ENCODE measurements around the gene DBH.
"Not testable (repeated sequence)": the region's sequence is repeated elsewhere in the genome, so short reads cannot be mapped to it uniquely, and the experiment has no call there.

Gene DBH

DNA sequence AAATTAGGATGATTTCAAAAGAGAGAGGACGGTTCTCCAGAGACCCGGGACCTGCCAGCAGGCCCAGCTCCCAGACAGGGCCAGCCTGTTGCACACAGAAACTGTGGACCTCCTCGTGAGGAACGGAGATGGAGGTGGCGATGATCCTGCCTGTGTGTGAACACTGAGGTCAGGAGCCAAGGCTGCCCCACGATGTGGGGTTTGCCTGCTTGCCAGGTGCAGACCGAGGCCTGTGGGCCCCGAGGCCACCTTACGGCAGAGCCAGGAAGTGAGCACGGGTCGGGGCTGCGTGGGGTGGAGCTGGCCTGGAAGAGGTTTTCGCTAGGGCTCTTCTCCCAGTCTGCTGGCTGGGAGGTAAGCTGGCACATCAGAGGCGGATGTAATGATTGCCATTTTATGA lies 31.3 kb upstream of the DBH start:
- DNase-seq: no peak

- no peak for DNase-seq
Measured at GRCh38 chr9:133605446-133605845, 30.7 kb upstream of the DBH start.

- no peak for DNase-seq
Measured at GRCh38 chr9:133605856-133606707, 30.1 kb upstream of the DBH start.

DNA sequence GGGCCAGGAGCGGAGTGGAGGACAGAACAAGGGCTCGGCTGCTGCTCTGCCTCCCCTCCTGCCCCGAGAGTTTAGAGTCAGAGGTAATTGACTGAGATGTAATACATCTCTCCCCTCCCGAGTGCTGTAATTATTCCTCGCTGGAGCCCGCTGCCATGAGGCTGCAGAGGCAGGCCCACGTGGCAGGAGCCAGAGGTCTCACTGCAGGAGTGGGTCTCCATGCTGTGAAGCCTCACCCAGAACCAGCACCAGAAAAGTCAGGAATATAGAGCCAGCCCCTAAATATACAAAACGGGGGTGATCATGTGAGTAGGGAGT lies 29.5 kb upstream of the DBH start:
- no peak for DNase-seq

DNA sequence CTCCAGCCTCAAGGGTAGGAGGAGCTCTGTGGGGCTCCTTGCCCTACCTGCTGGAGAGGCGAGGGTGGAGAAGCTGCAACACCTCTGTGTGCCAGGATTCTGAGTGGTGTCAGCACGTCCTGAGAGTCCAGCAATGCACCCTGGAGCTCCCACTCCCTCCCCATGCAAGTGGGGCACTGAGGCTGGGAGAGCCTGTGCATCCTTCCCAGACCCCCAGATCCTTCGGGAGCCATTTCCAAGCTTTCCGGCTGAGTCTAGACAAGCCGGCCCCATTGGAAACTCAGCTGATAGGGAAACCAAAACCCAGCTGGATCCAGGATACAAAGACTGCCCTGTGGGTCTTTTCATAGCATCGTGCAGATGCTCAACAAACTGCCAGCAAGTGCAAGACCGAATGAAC lies 28.8 kb upstream of the DBH start:
- DNase-seq: no peak

- DNase-seq: no peak
Measured at GRCh38 chr9:133607976-133608375, 28.2 kb upstream of the DBH start.

DNA sequence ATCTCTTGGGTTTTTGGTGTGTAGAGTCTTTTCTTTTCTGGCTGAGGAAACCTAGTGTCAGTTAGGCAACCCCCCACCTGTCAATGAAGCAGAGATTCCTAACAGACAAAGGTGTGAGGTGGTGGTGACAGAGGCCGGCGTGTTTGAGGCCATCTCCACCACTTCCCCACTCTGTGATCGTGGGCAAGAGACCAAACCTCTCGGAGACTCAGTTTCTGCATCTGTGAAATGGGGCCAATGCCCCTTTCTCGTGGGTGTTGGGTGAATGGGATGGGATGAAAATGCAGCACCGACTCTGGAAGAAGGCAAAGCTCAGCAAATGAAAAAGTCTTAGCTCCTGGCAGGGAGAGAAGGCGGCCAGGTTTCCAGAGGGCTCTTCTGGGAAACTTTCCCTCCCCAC lies 27.8 kb upstream of the DBH start:
- DNase-seq: no peak

- no peak for DNase-seq
Measured at GRCh38 chr9:133608889-133609288, 27.3 kb upstream of the DBH start.

DNA sequence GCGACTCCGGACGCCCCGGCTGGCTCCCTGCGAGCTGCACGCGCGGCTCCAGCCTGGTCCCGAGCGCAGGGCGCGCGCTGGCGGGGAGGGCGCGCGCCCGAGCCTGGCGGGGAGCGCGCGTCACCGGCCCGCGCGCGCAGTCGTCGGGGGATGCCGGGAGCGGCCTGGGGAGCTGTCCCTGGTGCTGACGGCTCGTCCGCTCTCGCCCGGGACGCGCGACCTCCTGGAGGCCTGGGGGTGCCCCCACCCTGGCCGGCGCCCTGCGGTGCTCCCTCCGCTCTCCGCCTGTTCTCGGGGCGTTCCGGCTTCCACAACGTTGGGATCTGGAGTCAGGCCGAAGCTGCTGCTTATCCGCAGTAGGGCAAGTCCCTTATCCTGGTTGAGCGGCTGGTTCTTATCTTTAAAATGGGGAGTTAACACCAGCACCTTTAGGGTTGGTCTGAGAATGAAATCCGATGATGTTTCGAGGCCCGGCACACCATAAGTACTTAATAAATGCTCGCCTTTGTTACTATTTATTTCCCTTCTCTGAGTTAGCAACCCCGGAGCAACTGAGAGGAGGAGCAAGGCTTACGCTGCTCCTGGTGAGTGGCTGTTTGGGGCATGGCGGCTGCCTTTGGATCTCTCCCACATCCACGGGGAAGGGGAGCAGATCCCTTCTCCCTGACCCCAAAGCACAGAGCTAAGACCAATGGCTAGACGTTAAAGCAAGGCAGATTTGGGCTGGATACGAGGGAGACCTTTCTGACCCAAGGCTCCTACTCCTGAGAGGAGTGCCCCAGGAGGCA lies 26.7 kb upstream of the DBH start, which contains the start of gene FAM163B:
FAM163B (minus strand) TSS at position 79 of the 788 bp plus-strand sequence. CDS start 29,166 bp downstream, outside the sequence.
- DNase-seq: no peak

DNA sequence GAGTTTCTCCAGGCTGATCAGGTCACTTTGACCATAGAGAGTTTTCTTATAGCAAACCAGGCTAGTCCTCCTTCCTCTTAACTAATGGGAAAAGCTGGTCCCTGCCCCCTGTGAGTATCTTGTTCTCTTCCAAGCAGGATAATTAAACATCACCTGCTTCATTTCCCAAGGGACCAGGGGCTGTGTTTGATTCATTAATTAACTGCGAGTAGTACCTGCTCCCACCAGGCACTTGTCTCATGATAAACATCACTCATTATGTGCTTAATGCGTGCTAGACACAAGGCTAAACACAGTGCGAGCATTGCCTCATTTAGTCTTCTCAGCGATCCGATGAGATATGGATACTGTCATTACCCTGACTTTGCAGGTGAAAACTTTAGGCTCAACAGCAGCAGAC lies 25.3 kb upstream of the DBH start:
- DNase-seq: peak; percentile 82

GRCh38 chr9:133612051-133612450 lies 24.1 kb upstream of the DBH start:
- no peak for DNase-seq

- DNase-seq: no peak
Measured at GRCh38 chr9:133612816-133613215, 23.3 kb upstream of the DBH start.

- DNase-seq: no peak
Measured at GRCh38 chr9:133613432-133613831, 22.7 kb upstream of the DBH start.

DNA sequence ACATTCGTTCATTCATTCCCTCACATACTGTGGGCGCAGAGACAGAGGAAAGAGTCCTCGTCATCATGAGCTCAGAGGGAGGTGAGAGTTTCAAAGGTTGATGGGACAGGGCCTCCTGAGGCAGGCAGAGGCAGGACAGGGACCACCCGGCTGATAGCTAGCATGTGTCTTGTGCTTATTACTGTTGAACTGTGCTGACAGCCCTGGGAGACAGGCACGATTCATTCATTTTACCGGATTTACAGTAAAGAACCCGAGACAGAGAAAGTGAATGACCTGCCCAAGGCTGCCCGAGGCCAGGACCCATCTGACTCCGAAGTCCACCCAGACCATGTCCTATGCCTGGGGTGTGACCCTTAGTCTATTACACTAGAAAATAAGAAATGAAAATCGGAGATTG lies 22.1 kb upstream of the DBH start:
- no peak for DNase-seq

DNA sequence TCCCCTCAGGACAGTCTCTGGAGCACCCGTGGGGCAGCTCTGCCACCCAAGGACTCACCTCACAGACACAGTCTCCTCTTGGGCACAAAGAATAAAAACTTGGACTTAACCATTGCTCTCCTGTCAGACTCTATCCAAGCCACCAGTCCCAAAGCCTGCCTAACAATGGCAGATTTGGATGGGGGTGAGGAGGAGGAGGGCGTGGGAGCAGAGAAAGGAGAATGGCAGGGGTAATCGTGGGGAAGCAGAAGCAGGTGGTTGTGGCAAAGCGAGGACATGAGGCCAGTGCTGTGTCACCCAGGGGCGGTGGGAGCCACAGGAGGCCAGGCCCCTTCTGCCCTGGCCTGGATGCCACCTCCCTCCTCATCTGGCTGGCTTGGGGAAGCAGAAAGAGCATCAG lies 21.5 kb upstream of the DBH start:
- no peak for DNase-seq

DNA sequence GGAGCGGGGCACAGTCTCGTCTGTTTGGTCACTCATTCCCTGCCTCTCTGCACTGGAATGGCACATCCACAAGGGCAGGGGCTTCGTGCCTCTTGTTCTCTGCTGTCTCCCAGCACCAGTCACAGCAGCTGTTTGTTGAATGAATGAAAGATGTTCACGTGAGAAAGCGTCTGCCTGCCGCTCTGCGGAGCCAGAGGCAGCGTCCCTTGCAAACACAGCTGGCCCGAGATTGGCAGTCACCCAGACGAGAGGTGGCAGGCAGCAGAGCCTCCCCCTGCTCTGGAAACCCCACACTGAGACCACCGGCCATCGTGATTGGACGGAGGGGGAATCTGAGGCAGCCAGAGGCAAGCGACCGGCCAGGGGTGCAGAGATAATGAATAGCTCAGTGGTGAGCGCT lies 21.0 kb upstream of the DBH start:
- no peak for DNase-seq

DNA sequence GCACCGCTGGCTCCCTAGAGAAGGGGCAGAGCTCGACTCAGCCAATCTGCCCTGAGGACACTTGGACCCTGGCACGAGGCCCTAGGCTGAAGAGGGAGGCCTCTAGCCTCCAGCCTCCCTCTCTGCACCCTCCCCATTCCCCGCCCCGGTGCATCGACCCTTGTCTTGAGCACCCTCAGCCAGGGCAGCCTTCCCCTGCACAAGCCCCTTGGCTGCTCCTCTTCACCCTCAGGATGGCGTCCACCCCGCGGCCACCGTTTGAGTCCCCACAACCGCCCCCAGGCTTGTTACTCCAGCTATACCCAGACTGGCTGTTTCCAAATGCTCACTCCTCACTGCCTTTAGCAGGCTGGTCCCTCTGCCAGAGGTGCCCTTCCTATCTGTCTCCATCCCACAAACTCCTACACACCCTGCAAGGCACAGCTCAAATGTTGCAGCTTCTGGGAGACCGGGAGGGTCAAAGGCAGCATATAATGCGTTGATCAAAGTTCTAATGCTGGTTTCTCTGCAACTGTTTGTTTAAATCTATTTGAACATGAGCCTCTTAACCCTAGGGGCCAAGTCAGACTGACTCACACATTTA lies 20.5 kb upstream of the DBH start:
- no peak for DNase-seq

DNA sequence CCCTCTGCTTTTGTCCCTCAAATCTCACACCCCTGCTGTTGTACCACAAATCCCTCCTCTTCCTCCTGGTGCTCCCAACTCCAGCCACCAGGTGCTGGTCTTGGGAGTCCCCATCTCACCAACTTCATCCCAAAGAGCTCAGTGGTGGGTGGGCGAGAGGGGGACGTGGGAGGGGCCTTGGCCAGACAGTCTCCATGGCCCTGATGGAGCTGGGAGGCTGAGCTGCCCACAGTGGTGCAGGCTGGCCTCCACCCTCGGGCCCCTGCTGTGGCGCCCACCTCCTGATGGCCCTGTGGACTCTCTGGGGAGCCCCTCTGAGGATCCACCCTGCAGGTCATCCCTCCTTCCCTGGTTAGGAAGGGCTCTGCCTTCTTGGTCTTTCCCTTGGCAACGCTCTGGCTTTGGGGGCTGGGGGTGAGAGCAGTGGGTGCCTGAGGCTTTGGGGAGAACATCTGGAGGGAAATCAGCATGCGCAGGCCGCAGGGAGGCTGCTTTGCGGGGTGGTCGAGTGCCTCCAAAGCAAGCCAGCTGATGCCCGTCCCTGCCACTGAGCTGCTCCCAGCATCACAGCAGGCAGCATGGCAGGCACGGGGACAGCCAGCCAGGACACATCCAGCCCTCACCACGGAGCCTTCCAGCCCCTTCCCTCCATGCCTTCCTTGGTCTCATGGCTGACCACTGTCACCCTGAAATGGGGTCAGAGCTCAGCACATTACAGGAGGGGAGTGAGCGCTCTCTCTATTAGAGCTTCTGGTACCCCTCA lies 19.3 kb upstream of the DBH start:
- no peak for DNase-seq

- DNase-seq: no peak
Measured at GRCh38 chr9:133618726-133619125, 17.4 kb upstream of the DBH start.

DNA sequence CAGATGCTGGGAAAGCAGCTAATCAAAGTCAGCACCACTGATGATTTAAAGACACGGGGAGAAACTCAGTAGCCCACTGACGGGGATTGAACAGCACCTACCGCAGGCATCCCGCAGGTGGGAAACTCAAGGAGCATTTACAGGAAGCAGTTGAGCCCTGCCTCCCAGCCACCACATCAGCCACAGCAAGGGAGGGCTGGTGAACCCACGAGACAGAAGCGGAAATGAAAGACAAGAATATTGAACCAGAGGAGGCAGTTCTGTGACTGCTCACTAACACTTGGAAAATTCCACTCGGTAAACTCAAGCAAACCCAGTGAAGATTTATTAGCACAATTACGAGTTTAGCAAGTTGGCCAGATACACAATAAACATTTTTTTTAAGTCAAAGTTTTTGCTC lies 16.4 kb upstream of the DBH start:
- DNase-seq: no peak

DNA sequence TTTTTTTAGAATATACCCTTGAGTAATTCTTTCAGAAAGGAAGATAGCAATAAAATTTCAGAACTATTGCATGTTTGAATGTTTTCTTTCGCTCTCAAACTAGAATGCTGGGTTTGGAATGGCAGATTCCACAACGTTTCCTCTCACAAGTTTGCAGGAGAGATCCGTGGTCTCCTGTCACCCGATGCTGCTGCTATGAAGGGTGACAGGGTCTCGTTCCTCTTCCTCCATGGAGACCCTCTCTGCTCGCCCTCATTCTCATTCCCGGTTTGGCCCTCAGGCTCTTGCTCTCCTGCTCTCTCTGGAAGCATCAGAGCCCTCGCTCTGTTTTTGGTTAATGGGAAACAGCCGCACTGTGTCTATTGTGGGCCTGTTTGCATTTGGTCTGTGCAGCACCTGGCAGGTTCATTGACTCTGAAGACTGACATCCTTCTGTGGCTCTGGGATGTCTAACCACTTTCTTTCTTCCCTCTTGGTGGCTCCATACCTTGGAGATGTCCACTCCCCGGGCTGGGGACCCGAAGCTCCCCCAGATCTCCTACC lies 14.4 kb upstream of the DBH start:
- DNase-seq: peak; percentile 36

GRCh38 chr9:133622555-133622954 lies 13.6 kb upstream of the DBH start:
- no peak for DNase-seq

GRCh38 chr9:133626008-133626407 lies 10.2 kb upstream of the DBH start:
- not testable (repeated sequence) for DNase-seq

All from NCI-H345 (cell line).